ENCODE results near the gene ZCCHC17. TPM values are rescaled to one million over a fixed set of nuclear protein-coding genes. Genes with fewer than 3 reads are reported as not detected.

Gene ZCCHC17
- total and polyA plus RNA-seq, 2 donors (not counting 3 experiments of a cell fraction or from before 2014, with no cell fraction given), result 32.0 to 41.4 TPM

DNA sequence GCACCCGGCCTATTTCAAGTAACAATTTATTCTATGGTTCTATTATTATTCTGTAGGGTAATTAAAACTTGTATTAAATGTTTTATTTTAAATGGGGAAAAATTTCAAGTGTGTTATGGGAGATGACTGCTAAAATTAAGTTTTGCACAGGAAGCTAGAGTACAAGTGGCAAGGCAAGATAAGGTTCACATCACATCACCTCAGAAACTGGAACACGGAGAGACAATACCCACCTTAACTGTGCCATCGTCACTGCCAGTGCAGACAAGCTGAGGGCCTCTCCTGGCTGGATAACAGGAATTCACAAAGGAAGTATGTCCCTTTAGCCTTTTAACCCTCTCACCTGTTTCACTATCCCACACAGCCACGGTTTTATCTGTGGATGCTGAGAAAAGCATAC lies 7.8 kb upstream of the ZCCHC17 start:
- Histone ChIP-seq H3K27ac (ENCODE audit: insufficient read depth, low read depth, low read length) (no peak overlapping the region), H3K9ac (replicated peaks; ENCODE audit: extremely low read depth, insufficient read depth, low read length) (no peak overlapping the region), H3K4me3 (replicated peaks in 1 of 3; ENCODE audit: insufficient read depth in 1 of 3, low read depth in 1 of 3, low read length in 3 of 3) (no peak overlapping the region), H3K27me3 (ENCODE audit: control insufficient read depth in 2 of 2, insufficient read depth in 2 of 2, low read length in 2 of 2) (no peaks in the 10 kb centered on the region), H2AFZ (ENCODE audit: low read depth, low read length) (no peak overlapping the region), H3K36me3 (ENCODE audit: control insufficient read depth in 2 of 2, extremely low read depth in 1 of 2, insufficient read depth in 2 of 2, low read length in 2 of 2) (peaks cover 18 to 22% of the 10 kb centered on the region in 2 experiments), H4K20me1 (replicated peaks; ENCODE audit: control insufficient read depth, extremely low read depth, insufficient read depth, low read length) (no peaks in the 10 kb centered on the region), H3K9me1 (replicated peaks; ENCODE audit: control insufficient read depth, extremely low read depth, insufficient read depth, low read length) (no peaks in the 10 kb centered on the region), H3K4me1 (ENCODE audit: control insufficient read depth, extremely low read depth, insufficient read depth, low read length) (no peaks in the 10 kb centered on the region), H3K4me2 (ENCODE audit: insufficient read depth, low read length) (no peak overlapping the region), H3K9me3 (replicated peaks; ENCODE audit: control insufficient read depth, insufficient read depth, low read length) (no peaks in the 10 kb centered on the region), H3K79me2 (ENCODE audit: control insufficient read depth, insufficient read depth, low read length) (peaks cover 8% of the 10 kb centered on the region)
- no TSS peak for BruUV-seq (replicated peaks)
- CTCF ChIA-PET, result no interaction called here
- TF ChIP-seq POLR2AphosphoS5 (IDR thresholded peaks at IDR 0.05; ENCODE audit: insufficient read depth, low read depth, low read length), result no peak
- no peak for TF ChIP-seq GATA2 (IDR thresholded peaks at IDR 0.05; ENCODE audit: insufficient read depth, insufficient read length, low read depth, low read length)
- no peak for TF ChIP-seq EZH2 (IDR thresholded peaks at IDR 0.05; ENCODE audit: borderline replicate concordance, low read depth, low read length, severe bottlenecking)
- TF ChIP-seq FOS (IDR thresholded peaks at IDR 0.05; ENCODE audit: borderline replicate concordance, insufficient read depth, low read length), result no peak
- no peak for TF ChIP-seq JUN (IDR thresholded peaks at IDR 0.05; ENCODE audit: borderline replicate concordance, insufficient read depth, insufficient read length, low read depth)
- no peak for TF ChIP-seq MYC (IDR thresholded peaks at IDR 0.05; ENCODE audit: low read depth, low read length)
- TF ChIP-seq, protein P1, sequence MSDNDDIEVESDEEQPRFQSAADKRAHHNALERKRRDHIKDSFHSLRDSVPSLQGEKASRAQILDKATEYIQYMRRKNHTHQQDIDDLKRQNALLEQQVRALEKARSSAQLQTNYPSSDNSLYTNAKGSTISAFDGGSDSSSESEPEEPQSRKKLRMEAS (IDR thresholded peaks at IDR 0.05; ENCODE audit: insufficient read depth, insufficient read length), result no peak
- TF ChIP-seq, protein P2, sequence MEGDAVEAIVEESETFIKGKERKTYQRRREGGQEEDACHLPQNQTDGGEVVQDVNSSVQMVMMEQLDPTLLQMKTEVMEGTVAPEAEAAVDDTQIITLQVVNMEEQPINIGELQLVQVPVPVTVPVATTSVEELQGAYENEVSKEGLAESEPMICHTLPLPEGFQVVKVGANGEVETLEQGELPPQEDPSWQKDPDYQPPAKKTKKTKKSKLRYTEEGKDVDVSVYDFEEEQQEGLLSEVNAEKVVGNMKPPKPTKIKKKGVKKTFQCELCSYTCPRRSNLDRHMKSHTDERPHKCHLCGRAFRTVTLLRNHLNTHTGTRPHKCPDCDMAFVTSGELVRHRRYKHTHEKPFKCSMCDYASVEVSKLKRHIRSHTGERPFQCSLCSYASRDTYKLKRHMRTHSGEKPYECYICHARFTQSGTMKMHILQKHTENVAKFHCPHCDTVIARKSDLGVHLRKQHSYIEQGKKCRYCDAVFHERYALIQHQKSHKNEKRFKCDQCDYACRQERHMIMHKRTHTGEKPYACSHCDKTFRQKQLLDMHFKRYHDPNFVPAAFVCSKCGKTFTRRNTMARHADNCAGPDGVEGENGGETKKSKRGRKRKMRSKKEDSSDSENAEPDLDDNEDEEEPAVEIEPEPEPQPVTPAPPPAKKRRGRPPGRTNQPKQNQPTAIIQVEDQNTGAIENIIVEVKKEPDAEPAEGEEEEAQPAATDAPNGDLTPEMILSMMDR (IDR thresholded peaks at IDR 0.05; ENCODE audit: extremely low read depth in 1 of 2, insufficient read depth in 1 of 2, low read depth in 1 of 2, low read length in 2 of 2), result no peak
- TF ChIP-seq POLR2A (IDR thresholded peaks at IDR 0.05; ENCODE audit: low read depth, low read length), result no peak
- intact Hi-C loops (cut with micrococcal nuclease), result no loop called here
- FAIRE-seq (no peak), DNase-seq (ENCODE audit: low read depth, low spot score) (peak; percentile 48)
- POLR2A ChIA-PET, result no interaction called here
- dilution Hi-C loops (cut with MboI; ENCODE audit: extremely low pct_ligation_motif_present, low sequenced_read_pairs), result no loop called here

Data from endothelial cell of umbilical vein (primary cell).